ENCODE measurements around the gene RASA2. TPM values are rescaled to one million over a fixed set of nuclear protein-coding genes. Genes with fewer than 3 reads are reported as not detected.

The RASA2 gene
- total RNA-seq, 3 donors from 2014 or later: 15.2 to 43.2 (median 22.0) TPM

DNA sequence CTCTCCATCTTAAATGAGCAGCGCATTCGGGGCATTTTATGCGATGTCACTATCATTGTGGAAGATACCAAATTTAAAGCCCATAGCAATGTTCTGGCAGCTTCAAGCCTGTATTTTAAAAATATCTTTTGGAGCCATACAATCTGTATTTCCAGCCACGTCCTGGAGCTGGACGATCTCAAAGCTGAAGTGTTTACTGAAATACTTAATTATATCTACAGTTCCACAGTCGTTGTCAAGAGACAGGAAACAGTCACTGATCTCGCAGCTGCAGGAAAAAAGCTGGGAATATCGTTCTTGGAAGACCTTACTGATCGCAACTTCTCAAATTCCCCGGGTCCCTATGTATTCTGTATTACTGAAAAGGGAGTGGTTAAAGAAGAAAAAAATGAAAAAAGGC, 44.4 kb upstream of the RASA2 start:
- no peak for TF ChIP-seq POLR2AphosphoS5 (IDR thresholded peaks at IDR 0.05)
- no peak for TF ChIP-seq POLR2A (IDR thresholded peaks at IDR 0.05)
- TF ChIP-seq, protein P1, sequence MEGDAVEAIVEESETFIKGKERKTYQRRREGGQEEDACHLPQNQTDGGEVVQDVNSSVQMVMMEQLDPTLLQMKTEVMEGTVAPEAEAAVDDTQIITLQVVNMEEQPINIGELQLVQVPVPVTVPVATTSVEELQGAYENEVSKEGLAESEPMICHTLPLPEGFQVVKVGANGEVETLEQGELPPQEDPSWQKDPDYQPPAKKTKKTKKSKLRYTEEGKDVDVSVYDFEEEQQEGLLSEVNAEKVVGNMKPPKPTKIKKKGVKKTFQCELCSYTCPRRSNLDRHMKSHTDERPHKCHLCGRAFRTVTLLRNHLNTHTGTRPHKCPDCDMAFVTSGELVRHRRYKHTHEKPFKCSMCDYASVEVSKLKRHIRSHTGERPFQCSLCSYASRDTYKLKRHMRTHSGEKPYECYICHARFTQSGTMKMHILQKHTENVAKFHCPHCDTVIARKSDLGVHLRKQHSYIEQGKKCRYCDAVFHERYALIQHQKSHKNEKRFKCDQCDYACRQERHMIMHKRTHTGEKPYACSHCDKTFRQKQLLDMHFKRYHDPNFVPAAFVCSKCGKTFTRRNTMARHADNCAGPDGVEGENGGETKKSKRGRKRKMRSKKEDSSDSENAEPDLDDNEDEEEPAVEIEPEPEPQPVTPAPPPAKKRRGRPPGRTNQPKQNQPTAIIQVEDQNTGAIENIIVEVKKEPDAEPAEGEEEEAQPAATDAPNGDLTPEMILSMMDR (IDR thresholded peaks at IDR 0.05): no peak
- no peak for DNase-seq (ENCODE audit: low spot score in 2 of 2)
- Histone ChIP-seq H3K27ac (peak overlapping the region; percentile 13 to 38), H3K4me1 (no peaks in the 10 kb centered on the region), H3K36me3 (peaks cover 13% of the 10 kb centered on the region), H3K27me3 (no peaks in the 10 kb centered on the region), H3K9me3 (no peaks in the 10 kb centered on the region), H3K4me3 (no peak overlapping the region)
- intact Hi-C loops (cut with DNase I; ENCODE audit: low total_unique reads): no loop called here

- peaks cover 13% of the 10 kb centered on the region for H3K36me3 ChIP-seq
- peak overlapping the region; percentile 26 to 38 for H3K27ac ChIP-seq
- H3K4me3 ChIP-seq: no peak overlapping the region
- no peaks in the 10 kb centered on the region for H3K9me3 ChIP-seq
- no peak for DNase-seq (ENCODE audit: low spot score in 2 of 2)
- no peak for TF ChIP-seq POLR2AphosphoS5 (IDR thresholded peaks at IDR 0.05)
- TF ChIP-seq, protein P1 (IDR thresholded peaks at IDR 0.05): no peak
- no peak for TF ChIP-seq POLR2A (IDR thresholded peaks at IDR 0.05)
- H3K4me1 ChIP-seq: no peaks in the 10 kb centered on the region
- intact Hi-C loops (cut with DNase I; ENCODE audit: low total_unique reads): no loop called here
- no peaks in the 10 kb centered on the region for H3K27me3 ChIP-seq
These were observed 43.9 kb upstream of the RASA2 start for GRCh38 chr3:141442914-141443313.

DNA sequence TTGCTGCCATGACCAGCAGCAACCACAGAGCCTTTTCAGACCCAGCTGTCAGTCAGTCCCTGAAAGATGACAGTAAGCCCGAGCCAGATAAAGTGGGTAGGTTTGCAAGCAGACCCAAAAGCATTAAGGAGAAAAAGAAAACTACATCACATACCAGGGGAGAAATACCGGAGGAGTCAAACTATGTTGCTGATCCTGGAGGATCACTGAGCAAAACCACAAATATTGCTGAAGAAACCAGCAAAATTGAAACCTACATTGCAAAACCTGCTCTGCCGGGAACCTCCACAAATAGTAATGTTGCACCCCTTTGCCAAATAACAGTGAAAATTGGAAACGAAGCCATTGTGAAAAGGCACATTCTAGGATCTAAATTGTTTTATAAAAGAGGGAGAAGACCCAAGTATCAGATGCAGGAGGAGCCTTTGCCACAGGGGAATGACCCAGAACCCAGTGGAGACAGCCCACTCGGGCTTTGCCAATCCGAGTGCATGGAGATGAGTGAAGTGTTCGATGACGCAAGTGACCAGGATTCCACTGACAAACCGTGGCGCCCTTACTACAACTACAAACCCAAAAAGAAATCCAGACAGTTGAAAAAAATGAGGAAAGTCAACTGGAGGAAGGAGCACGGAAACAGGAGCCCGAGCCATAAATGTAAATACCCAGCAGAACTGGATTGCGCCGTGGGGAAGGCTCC, 42.1 kb upstream of the RASA2 start:
- H3K4me3 ChIP-seq: no peak overlapping the region
- intact Hi-C loops (cut with DNase I; ENCODE audit: low total_unique reads): no loop called here
- TF ChIP-seq POLR2AphosphoS5 (IDR thresholded peaks at IDR 0.05) (no peak), POLR2A (IDR thresholded peaks at IDR 0.05) (no peak)
- TF ChIP-seq, protein P1 (IDR thresholded peaks at IDR 0.05): no peak
- peaks cover 13% of the 10 kb centered on the region for H3K36me3 ChIP-seq
- H3K9me3 ChIP-seq: no peaks in the 10 kb centered on the region
- H3K4me1 ChIP-seq: no peaks in the 10 kb centered on the region
- no peaks in the 10 kb centered on the region for H3K27me3 ChIP-seq
- DNase-seq (ENCODE audit: low spot score in 2 of 2): no peak
- peak overlapping the region in 1 of 2 donors; percentile 36 for H3K27ac ChIP-seq

DNA sequence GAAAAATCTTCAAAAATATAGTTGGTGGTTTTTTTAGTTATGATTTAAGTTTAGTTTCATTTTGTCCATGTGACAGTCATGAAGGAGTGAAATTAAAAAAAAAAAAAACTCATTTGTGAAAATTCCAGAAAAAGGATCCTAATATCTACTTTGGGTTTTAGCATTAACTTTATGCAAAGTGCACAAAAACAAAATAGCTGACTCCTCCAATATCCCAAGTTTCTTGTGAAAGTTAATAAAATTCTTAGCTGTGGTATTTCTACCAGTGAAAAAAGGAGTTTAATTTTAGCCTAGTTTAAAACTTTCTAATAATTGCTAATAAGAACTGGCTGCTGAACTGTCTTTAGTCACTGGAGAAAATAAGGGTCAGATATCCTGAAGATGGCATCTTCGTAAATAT, 40.8 kb upstream of the RASA2 start:
- no peak for DNase-seq (ENCODE audit: low spot score in 2 of 2)
- intact Hi-C loops (cut with DNase I; ENCODE audit: low total_unique reads): no loop called here
- H3K27me3 ChIP-seq: no peaks in the 10 kb centered on the region
- no peak overlapping the region for H3K27ac ChIP-seq
- H3K36me3 ChIP-seq: peaks cover 13% of the 10 kb centered on the region
- TF ChIP-seq POLR2A (IDR thresholded peaks at IDR 0.05) (no peak), POLR2AphosphoS5 (IDR thresholded peaks at IDR 0.05) (no peak)
- H3K9me3 ChIP-seq: no peaks in the 10 kb centered on the region
- no peaks in the 10 kb centered on the region for H3K4me1 ChIP-seq
- no peak overlapping the region for H3K4me3 ChIP-seq

- H3K27ac ChIP-seq: no peak overlapping the region
- H3K4me3 ChIP-seq: no peak overlapping the region
- H3K4me1 ChIP-seq: no peaks in the 10 kb centered on the region
- H3K9me3 ChIP-seq: no peaks in the 10 kb centered on the region
- no peak for TF ChIP-seq POLR2AphosphoS5 (IDR thresholded peaks at IDR 0.05)
- no peak for TF ChIP-seq POLR2A (IDR thresholded peaks at IDR 0.05)
- TF ChIP-seq, protein P1 (IDR thresholded peaks at IDR 0.05): no peak
- peaks cover 13% of the 10 kb centered on the region for H3K36me3 ChIP-seq
- no peak for DNase-seq (ENCODE audit: low spot score in 2 of 2)
- no peaks in the 10 kb centered on the region for H3K27me3 ChIP-seq
- intact Hi-C loops (cut with DNase I; ENCODE audit: low total_unique reads): no loop called here
These were observed 40.1 kb upstream of the RASA2 start for GRCh38 chr3:141446737-141447136.

All from breast epithelium (tissue), 4 donors.